ENCODE measurements around the gene OTOP2.

DNA sequence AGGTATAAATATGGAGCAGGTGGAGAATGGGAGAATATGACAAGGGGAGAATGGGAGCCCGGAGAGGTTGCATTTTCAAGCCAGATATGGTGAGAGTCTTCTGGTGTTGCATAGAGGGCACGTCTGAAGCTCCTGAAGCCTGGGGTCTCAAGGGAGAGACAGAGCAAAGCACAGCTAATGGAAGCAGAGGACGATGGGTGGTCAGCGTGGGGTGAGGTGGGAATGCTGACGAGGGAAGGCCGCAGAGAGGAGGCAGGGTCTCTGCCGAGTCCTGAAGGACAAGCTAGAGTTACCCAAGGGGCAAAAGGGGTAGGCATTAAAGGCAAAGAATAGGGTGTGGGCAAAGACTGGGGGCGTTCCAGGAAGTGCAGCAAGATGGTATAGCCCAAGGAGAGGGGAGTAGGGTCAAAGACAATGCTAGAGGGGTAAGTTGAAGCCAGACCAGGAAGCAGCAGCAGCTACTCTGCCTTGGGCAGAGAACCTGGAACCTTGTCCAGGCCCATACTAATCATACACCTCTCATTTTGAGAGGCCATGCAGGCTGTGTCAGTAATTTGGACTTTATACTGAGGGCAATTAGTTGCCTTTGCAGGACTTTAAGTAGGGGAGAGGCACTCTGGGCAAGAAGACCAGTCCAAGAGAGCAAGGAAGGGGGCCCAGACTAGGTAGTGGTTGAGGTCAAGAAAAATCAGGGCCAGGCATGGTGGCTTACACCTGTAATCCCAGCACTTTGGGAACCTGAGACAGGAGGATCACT is 14.3 kb downstream of the OTOP2 start:
- TF ChIP-seq ZNF133 (CRISPR knock-in tag; IDR thresholded peaks at IDR 0.05) = no peak
- no peak for TF ChIP-seq DNMT1 (IDR thresholded peaks at IDR 0.05)
- no peak for TF ChIP-seq POLR2A (conservative IDR thresholded peaks at IDR 0.05)
- TF ChIP-seq HDGF (IDR thresholded peaks at IDR 0.05) = no peak
- no peak for TF ChIP-seq BRF1 (IDR thresholded peaks at IDR 0.05; ENCODE audit: borderline replicate concordance, extremely low read depth, insufficient read length)
- TF ChIP-seq PPARD (CRISPR knock-in tag; IDR thresholded peaks at IDR 0.05) = no peak
- TF ChIP-seq SP1 (CRISPR knock-in tag; IDR thresholded peaks at IDR 0.05) = no peak
- TF ChIP-seq TAF1 (IDR thresholded peaks at IDR 0.05; ENCODE audit: control insufficient read depth, extremely low read depth, insufficient read depth, low read length, severe bottlenecking) = no peak
- TF ChIP-seq FOXP1 (CRISPR knock-in tag; IDR thresholded peaks at IDR 0.05) = no peak
- TF ChIP-seq, protein P1, sequence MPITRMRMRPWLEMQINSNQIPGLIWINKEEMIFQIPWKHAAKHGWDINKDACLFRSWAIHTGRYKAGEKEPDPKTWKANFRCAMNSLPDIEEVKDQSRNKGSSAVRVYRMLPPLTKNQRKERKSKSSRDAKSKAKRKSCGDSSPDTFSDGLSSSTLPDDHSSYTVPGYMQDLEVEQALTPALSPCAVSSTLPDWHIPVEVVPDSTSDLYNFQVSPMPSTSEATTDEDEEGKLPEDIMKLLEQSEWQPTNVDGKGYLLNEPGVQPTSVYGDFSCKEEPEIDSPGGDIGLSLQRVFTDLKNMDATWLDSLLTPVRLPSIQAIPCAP (CRISPR knock-in tag; IDR thresholded peaks at IDR 0.05; ENCODE audit: borderline replicate concordance) = no peak
- no peak for TF ChIP-seq ZNF311 (CRISPR knock-in tag; IDR thresholded peaks at IDR 0.05)
- no peak for TF ChIP-seq ZKSCAN3 (CRISPR knock-in tag; IDR thresholded peaks at IDR 0.05)
